HG02870 (cell line): ENCODE data around the gene MCF2L.
"Not testable (repeated sequence)": the region's sequence is repeated elsewhere in the genome, so short reads cannot be mapped to it uniquely, and the experiment has no call there.

Experiments used
- ATAC-seq: cut with Tn5 transposase; IDR thresholded peaks from one replicate; pipeline ENCODE4 v1.9.1; 2021; ENCODE audit warnings: mild to moderate bottlenecking, moderate library complexity; ENCODE audit not compliant: unreplicated experiment

The MCF2L gene, protein sequence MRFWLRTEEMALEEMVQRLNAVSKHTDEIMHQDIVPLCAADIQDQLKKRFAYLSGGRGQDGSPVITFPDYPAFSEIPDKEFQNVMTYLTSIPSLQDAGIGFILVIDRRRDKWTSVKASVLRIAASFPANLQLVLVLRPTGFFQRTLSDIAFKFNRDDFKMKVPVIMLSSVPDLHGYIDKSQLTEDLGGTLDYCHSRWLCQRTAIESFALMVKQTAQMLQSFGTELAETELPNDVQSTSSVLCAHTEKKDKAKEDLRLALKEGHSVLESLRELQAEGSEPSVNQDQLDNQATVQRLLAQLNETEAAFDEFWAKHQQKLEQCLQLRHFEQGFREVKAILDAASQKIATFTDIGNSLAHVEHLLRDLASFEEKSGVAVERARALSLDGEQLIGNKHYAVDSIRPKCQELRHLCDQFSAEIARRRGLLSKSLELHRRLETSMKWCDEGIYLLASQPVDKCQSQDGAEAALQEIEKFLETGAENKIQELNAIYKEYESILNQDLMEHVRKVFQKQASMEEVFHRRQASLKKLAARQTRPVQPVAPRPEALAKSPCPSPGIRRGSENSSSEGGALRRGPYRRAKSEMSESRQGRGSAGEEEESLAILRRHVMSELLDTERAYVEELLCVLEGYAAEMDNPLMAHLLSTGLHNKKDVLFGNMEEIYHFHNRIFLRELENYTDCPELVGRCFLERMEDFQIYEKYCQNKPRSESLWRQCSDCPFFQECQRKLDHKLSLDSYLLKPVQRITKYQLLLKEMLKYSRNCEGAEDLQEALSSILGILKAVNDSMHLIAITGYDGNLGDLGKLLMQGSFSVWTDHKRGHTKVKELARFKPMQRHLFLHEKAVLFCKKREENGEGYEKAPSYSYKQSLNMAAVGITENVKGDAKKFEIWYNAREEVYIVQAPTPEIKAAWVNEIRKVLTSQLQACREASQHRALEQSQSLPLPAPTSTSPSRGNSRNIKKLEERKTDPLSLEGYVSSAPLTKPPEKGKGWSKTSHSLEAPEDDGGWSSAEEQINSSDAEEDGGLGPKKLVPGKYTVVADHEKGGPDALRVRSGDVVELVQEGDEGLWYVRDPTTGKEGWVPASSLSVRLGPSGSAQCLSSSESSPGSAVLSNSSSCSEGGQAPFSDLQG

DNA sequence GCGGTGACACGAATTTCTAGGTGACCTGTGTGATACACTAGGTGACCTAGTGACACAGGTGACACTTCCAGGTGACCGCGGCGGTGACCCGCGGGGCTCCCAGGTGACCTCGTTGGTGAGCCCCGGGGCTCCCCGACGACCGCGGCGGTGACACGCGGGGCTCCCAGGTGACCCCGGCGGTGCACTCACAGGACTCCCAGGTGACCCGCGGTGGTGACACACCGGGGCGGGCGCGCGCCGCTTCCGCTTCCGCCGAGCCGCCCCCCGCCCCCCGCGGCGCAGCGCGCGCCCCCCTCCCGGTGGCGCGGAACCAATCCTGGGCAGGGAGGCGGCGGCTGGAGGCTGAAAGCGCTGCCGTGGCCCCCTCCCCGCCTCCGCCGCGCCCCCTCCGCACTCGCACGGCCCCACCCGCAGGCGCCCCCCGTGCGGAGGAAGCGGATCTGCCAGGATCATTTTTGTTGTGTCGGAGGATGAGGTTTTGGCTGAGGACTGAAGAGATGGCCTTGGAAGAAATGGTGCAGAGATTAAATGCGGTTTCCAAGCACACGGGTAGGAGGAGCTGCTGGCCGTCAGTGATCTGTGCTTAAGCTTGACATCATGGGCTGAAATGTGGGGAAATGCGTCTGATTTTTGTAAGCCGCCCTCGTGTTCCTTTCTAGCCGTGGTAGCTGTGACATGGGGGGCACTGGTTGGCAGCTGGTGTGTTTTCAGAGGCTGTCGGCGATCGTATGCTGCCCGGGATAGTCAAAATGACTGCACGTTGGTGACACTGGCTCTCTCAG, at the start of gene MCF2L:
MCF2L (plus strand) TSS at position 305 of the 782 bp plus-strand sequence; CDS start at position 471, 166 bp downstream.
- ATAC-seq: no peak

GRCh38 chr13:112923962-112924361, 45.1 kb upstream of the MCF2L start:
- no peak for ATAC-seq

DNA sequence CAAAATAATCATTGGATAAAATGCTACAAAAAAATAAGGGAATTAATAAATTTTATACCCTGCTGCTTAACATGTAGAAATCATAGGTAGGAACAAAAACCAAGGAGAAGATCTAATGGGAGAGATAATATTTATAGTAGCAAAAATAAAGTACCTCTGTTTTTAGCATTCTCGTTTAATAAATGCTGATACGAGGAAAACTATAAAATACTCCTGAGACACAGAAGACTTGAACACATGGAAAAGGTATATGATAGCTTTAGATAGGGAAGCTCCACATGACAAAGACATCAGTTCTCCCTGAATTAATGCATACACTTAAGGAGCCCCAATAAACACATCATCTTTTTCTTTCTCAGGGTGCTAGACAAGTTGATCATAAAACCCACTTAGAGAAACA, 44.6 kb upstream of the MCF2L start:
- ATAC-seq: no peak

GRCh38 chr13:112926003-112926402, 43.0 kb upstream of the MCF2L start:
- no peak for ATAC-seq

DNA sequence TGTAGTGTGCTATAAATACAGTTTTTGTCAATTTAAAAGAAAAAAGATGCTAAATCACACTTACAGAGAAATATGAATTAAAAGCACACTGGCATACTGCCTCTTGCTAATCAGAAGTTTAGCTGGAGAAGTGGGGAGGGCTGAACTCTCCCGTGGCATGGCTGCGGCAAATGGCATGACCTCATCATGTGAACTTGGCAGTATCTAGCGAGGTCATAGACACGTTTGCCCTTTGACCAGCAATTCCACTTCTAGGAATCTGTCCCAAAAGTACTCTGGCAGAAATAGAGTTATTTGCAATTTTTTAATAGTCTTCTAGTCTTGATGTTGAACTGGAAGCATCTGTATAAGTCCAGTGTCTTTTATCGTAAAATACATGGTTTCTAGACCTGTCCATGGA, 42.0 kb upstream of the MCF2L start:
- ATAC-seq: no peak

DNA sequence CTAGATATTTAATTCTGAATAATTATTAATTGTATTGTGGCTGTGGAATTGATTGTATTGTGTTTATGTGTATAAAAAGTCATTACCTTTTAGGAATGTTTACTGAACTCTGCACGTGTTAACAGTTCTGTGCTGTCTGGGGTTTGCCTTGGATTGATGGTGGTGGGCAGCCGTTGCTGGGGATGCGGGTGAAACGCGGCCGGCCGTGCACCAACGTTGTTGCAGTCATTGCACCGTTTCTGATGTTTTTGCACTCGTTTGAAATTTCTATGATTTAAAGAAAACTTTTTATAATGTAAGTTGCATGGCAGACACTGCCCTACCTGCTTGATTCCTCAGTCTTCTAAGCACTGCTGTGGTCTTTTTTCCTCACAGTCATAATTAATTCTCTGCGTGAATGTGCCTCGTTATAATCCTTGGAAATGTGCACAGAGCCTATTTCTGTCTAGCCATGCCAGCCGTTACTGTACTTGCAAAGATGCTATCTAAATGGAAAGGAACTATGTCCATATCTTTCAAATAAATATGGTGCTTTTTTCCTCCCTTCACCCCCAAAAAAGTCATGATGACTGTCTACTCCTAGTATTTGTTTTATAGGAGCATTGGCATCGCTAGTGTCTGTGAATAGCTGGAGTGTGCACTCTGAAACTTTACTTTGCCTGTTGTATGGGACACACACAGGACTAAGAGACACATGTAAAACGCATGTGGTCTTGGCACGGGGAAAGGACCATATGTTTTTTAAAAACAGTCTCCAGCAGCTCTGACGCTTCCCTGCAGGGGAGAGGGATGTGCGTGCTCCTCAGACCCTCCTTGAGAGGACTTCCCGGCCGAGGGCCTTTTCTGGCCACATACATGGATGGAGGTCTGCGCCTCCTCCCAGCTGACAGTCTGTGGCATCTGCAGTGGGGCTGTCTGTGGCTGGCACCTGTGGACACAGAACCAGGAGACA, 40.7 kb upstream of the MCF2L start:
- ATAC-seq: no peak

DNA sequence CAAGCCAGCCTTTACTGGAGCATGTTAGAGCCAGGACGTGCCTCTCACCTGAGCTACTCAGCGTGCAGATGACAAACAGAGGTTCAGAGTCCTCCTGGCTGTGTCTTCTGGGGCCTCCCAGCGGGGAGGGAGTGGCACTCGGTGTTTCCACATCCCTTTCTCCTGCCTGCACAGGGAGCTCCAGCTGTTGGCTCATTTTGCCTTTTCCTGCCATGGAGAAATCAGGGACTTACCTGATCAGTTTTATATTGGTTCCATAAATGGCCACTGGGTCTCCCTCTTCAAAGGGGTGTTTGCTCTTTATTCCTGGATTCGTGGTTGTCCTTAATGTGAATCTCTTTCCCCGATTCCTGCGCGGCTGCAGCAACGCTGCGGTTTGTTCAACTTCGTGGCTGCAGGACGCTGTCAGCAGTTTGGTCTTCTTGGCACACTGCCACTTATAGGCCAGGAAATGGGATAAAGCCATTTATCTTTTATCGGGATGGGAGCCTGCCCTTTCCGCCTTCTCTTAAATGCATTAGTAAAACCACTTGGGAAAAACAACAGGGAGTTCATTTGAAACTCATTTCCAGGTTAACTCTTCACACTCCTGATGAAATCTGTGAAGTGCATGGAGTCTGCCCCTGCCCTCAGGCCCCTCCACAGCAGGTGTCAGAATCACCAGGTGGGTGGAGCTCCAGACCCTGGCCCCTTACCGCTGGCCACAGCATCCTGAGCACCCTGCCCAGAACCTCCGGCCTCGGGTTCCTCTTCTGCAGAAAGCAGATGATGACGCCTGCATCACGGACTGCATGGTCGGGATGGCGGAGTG, 39.8 kb upstream of the MCF2L start:
- ATAC-seq: no peak

- ATAC-seq: no peak
These were observed 39.3 kb upstream of the MCF2L start for GRCh38 chr13:112929783-112930055.

- ATAC-seq: no peak
These were observed 38.8 kb upstream of the MCF2L start for GRCh38 chr13:112930192-112930591.

- ATAC-seq: peak; percentile 93
These were observed 37.7 kb upstream of the MCF2L start for GRCh38 chr13:112931028-112931934.

GRCh38 chr13:112932971-112933370, 36.0 kb upstream of the MCF2L start:
- no peak for ATAC-seq

DNA sequence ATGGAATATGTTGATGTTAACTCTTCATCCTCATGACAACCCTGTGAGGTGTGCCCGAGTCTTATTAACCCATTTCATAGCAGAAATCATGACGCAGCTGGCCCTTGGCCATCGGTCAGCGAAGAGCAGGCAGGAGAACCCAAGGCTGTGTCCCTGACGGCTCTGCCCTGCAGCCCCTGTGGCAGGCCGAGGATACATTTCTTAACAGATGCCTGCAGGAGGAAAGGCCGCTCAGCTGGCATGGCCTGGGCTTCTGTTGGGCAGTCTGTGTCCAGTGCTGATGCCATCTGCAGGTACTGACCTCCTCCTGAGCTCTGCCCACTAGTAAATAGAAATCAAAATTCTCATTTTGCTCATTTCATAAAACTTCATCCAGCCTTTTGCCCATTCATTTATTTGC, 35.4 kb upstream of the MCF2L start:
- no peak for ATAC-seq

GRCh38 chr13:112934078-112934477, 34.9 kb upstream of the MCF2L start:
- ATAC-seq: no peak

DNA sequence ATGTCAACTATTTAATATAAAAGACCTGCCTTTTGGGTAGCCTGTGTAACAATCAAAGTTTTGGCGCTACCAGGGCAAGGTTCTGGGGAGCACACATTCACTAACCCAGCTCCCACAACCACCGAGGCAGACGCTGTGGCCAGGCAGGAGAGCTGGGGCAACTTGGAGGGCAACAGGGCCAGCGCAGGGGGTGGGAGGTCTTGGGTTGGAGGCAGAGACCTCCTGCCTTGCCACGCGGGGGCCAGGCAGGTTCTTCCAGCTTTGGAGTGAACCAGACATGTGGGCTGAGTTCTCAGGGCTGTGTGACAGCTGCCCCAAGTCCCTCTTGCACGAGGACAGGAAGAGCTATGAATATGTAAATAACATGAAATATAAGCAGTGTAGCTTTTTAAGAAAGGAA, 30.3 kb upstream of the MCF2L start:
- ATAC-seq: no peak

- no peak for ATAC-seq
These were observed 28.8 kb upstream of the MCF2L start for GRCh38 chr13:112940236-112940635.

DNA sequence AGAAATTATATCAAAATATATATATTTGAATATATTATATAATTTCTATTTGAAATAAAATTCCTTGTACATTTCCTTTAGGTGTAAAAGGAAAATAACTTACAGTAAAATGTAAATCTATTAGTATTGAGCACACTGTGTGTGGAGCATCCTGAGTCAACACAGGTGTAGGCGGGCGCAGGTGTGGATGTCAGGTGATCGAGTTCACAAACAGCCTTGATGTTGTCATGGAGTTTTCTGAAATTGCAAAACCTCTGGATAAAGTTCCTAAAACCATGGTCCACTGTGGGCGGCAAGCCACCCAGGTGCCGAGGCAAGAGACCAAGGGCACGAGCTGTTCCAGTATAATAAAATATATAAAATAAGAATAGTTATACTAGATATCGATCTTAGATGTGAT, 27.7 kb upstream of the MCF2L start:
- no peak for ATAC-seq

DNA sequence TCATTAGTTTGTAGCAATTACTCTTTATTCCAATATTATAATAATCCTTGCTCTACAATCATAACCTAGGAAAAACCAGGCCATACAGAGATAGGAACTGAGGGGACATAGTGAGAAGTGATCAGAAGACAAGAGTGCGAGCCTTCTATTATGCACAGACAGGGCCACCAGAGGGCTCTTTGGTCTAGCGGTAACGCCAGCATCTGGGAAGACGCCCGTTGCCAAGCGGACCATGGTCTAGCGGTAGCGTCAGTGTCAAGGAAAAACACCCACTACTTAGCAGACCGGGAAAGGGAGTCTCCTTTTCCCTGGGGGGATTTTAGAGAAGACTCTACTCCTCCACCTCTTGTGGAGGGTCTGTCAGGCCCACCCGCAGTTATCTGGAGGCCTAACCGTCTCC, 27.2 kb upstream of the MCF2L start:
- ATAC-seq: not testable (repeated sequence)
